ENCODE measurements around the gene PXYLP1.
"Not testable (repeated sequence)": the region's sequence is repeated elsewhere in the genome, so short reads cannot be mapped to it uniquely, and the experiment has no call there.

Gene PXYLP1

DNA sequence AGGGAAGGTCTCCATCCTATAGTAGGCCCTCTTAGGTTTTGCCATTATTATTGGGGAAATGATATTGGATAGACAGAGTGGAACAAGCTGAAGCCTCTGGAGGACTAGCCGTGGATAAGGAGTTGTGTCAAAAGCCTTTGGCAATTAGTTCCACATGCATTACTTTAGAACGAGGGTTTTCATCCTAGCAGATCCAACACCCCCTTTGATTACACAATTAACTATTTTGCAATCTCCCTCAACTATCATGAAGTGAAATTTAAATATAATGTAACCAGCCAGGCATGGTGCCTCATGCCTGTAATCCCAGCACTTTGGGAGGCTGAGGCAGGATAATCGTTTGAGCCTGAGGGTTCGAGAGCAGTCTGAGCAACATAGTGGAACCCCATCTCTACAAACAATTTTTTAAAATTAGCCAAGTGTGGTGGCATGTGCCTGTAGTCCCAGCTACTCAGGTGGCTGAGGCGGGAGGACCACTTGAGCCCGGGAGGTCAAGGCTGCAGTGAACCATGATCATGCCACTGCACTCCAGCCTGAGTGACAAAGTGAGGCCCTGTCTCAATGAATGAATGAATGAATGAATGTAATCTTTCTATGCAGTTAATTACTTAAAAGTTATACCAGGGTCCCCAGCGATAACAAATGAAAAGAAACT lies 56.8 kb downstream of the PXYLP1 start:
- no peak overlapping the region for H3K27ac ChIP-seq
- no peak for DNase-seq (ENCODE audit: low read depth, low spot score)

DNA sequence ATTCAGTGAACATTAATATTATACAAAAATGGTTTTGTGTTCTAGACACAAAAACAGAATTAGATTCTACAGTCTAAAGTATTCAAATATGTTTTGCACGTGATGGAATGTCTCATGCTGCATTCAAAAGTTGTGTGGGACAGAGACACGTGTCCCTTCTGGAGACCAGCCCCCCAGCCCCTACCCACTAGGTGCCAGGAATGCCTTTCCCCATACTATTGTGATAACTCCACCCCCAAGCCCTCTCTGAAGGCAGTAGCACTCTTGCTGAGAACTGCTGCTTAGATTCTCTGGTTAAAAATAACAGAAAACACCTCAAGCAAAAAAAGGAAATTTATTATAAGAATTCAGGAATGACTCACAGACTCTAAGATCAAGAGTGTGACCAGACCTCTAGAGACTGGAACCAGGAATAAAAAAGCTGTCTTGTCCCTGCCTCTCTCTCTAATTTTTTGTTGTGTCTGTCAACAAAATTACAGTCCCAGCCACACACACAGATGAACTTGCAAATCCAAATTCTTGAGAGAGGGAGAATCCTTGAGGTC lies 57.7 kb downstream of the PXYLP1 start:
- DNase-seq (ENCODE audit: low read depth, low spot score), result no peak
- H3K27ac ChIP-seq, result no peak overlapping the region

DNA sequence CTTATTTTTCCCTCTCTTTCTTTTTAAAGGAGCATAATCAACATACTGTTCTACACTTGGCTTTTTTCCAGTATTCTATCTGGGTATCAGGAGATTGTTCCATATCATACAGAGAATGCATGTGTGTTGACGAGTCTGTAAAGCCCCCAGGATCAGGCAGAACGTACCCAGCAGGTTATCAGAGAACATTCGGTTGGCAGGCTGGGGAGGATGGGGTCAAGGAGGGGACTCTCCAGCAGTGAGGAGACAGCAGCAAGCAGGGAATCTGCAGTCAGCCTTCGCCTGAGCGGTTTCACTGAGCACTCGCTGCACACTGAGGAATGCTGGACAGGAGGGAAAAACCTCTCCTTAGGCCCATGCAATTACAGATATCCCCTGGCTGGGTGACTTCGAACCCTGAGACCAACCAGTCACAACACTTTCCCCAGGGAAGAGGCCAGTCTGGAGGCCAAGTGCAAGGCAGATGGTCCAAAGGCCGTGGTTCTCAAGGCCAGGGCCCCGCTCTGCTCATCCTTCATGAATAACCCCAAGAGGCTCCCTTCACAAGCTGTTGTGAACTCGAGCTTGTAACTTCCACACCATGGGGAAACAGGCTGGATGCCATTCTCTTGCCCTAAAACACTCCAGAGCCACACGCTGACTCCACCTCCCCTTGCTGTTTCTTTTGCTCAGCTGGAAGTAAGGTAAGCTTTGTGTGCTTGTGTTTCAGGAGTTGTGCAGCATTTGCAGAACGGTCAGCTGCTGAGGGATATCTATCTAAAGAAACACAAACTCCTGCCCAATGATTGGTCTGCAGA lies 60.1 kb downstream of the PXYLP1 start:
- DNase-seq (ENCODE audit: low read depth, low spot score), result no peak
- no peak overlapping the region for H3K27ac ChIP-seq

DNA sequence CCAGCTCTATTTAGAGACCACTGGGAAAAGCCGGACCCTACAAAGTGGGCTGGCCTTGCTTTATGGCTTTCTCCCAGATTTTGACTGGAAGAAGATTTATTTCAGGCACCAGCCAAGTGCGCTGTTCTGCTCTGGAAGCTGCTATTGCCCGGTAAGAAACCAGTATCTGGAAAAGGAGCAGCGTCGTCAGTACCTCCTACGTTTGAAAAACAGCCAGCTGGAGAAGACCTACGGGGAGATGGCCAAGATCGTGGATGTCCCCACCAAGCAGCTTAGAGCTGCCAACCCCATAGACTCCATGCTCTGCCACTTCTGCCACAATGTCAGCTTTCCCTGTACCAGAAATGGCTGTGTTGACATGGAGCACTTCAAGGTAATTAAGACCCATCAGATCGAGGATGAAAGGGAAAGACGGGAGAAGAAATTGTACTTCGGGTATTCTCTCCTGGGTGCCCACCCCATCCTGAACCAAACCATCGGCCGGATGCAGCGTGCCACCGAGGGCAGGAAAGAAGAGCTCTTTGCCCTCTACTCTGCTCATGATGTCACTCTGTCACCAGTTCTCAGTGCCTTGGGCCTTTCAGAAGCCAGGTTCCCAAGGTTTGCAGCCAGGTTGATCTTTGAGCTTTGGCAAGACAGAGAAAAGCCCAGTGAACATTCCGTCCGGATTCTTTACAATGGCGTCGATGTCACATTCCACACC lies 60.9 kb downstream of the PXYLP1 start:
- H3K27ac ChIP-seq, result no peak overlapping the region

DNA sequence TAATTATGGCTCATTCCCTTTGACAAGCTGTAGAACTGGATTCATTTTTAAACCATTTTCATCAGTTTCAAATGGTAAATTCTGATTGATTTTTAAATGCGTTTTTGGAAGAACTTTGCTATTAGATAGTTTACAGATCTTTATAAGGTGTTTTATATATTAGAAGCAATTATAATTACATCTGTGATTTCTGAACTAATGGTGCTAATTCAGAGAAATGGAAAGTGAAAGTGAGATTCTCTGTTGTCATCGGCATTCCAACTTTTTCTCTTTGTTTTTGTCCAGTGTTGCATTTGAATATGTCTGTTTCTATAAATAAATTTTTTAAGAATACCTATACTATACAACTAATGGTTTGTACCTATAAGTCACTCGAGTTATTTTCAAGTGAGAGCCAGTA lies 62.7 kb downstream of the PXYLP1 start:
- no peak for DNase-seq (ENCODE audit: low read depth, low spot score)
- H3K27ac ChIP-seq, result no peak overlapping the region

More for the DNA sequence above, 60.9 kb downstream of the PXYLP1 start:
- DNase-seq (ENCODE audit: low read depth, low spot score), result no peak

DNA sequence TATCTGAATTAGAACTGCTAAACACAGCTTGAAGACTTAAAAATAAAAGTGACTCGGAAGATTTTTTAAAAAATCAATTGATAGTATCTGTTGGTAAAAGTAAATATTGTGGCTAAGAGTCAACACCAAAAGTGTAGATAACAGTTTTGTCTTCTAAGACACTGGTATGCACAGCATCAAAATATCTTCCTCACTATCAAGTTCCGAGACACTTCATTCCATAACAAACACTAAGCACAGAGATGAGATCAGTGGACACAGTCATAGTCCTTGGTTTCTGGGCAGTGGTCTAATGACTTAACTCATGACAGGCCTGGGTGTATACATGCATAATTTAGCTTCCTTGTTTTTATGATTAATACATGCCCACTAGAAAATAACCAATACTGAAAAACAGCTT lies 63.2 kb downstream of the PXYLP1 start:
- peak; percentile 88 for DNase-seq (ENCODE audit: low read depth, low spot score)
- H3K27ac ChIP-seq, result no peak overlapping the region

DNA sequence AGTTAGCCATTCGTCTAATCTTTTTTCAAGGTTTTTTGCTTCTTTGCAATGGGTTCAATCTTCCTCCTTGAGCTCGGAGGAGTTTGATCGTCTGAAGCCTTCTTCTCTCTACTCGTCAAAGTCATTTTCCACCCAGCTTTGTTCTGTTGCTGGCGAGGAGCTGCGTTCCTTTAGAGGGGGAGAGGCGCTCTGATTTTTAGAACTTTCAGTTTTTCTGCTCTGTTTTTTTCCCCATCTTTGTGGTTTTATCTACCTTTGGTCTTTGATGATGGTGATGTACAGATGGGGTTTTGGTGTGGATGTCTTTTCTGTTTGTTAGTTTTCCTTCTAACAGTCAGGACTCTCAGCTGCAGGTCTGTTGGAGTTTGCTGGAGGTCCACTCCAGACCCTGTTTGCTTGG lies 68.8 kb downstream of the PXYLP1 start:
- not testable (repeated sequence) for DNase-seq (ENCODE audit: low read depth, low spot score); H3K27ac ChIP-seq

DNA sequence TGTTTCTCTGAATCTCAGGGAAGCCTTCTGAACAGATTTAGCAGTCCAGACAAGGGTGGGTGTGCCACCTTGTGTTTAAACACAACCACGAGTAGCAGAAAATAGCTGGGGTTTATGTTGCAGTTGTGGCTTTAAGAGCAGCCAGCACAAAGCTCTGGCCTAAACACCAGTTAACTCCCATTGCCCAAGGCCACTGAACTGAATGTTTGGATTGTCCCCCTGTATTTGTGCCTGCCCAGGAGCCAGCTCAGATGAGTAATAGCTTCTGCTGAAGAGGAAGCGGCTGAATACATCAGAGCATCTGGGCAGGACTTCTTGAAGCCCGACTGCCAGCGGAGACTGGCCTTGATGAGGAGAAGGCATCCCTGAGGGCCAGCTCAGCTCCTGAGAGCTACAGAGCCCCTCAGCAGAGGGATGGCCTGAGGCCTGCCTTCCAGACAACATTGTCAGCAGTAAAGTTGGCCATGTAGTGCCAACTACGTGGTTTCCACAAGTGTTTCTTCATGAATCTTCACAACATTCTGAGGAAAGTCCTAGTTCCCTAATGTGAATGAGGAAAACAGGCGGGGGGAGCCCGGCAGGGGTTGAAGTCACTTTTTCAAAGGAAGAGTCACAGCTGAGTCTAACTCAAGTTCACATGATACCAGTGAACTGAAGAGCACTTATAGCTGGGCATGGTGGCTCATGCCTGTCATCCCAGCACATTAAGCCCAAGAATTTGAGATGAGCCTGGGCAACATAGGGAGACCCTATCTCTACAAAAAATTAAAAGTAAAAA lies 70.9 kb downstream of the PXYLP1 start:
- H3K27ac ChIP-seq, result no peak overlapping the region
- DNase-seq (ENCODE audit: low read depth, low spot score), result no peak

DNA sequence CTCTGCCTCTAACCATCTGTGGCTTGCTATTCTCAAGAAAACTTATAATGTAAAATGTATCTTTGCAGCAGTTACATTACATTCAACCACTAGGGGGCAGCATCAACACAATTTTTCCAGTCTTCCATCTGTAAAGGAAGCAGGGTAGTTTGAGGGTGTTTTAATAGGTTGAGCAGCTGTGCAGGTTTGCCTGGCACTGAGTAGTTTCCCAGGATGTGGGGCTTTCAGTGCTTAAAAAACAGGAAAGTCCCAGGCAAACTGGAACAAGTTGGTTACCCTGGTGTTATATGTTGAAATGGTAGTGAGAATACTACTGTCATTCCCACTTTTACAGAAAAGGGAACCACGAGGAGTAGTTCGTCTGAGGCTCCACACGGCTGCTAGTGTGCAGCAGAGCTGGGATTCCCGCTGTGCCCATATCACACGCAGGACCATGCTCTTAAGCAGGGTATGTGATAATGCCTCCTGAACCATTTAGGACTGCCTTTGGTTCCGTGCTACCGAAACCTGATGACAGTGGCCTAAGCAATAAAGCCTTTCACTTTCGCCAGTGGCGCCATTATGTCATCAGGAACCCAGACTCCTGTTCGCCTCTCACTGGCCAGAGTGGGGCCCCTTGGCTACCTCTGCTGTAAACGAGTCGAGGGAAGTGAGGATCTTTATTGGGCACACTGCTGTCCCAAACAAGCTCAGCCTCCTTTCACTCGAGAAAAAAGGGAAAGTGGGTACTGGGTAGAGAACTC lies 72.0 kb downstream of the PXYLP1 start:
- DNase-seq (ENCODE audit: low read depth, low spot score), result no peak
- H3K27ac ChIP-seq, result no peak overlapping the region

DNA sequence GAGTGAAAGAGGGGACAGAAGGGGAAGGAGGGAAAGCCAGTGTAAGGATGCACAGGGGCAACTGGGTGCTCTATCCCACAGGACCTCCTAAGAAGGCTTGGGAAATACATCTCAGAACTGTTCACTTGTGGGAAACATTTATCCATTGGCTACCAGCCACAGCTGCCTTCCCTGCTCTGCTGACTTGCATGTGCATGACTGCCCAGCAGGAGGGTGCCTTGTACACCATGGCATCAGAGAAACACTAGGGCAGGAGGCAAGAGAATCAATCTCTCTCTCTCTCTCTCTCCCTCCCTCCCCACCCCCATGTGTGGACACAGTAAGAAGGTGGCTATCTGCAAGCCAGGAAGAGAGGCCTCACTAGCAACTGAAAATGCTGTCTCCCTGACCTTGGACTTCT lies 73.8 kb downstream of the PXYLP1 start:
- no peak for DNase-seq (ENCODE audit: low read depth, low spot score)

DNA sequence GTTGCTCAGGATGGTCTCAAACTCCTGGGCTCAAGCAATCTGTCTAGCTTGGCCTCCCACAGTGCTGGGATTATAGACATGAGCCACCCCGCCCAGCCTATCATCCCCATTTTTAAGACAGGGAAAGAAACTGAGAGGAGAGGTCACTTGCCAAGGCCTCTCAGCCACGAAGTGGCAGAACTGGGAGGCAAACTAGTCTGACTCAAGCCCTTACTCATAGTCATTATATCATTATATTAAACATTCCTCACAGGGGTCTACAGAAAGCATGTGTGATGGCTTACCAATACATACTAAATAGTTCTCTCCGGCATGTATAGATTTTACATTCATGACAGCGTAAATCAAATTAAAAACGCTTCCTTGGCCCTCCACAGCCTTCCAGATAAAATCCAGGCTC lies 74.7 kb downstream of the PXYLP1 start:
- no peak for DNase-seq (ENCODE audit: low read depth, low spot score)
- no peak overlapping the region for H3K27ac ChIP-seq

More for the DNA sequence above, 73.8 kb downstream of the PXYLP1 start:
- no peak overlapping the region for H3K27ac ChIP-seq

DNA sequence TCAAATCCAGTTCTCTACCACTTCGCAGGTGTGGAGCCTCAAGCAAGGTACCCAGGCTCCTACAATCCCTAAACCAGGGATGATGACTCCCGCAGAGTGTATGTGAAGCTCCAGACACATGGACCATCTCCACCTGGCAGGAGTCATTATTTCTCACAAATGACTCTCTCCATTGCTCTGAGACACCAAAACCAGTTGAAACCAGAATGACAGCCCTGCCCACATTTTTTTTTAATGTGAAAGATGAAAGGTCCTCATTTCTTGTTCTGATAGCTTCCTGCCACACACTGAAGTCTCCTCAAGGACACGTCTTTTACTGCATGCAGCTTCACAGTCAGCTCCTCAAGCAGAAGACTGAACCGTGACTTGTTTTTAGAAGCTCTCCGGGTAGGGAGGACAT lies 75.3 kb downstream of the PXYLP1 start:
- no peak for DNase-seq (ENCODE audit: low read depth, low spot score)
- no peak overlapping the region for H3K27ac ChIP-seq

DNA sequence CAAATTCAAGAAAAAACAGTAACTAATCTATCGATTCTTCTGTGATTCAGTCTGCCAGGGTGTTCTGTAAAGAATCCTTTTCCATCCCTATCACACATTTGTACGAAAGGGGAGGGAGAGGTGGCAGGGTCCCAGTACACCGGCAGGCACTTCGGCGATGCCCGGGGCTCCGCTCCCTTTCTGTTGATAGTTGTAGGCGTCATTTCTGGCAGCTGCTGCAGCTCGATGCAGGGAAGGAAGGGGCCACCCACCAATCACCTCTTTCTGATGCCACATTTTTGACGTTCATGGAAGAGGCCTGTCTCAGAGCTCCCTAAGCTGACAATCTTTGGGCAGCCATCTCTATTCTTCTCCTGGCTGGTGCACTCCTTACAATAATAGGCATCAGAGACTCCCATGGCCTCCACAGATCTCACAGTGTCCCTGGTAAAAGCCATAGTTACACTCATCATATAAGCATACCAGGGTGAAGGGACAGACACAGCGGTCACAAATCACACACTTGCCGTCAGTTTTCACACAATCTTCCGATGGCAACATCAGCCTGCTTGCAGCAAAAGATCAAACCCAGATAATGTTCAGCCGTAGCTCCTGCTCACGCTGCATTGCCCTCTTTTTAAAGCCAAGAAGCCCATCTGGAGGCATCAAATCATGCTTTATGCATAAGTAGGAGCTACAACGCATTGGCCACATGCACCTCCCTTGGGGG lies 75.9 kb downstream of the PXYLP1 start:
- DNase-seq (ENCODE audit: low read depth, low spot score), result no peak
- no peak overlapping the region for H3K27ac ChIP-seq

DNA sequence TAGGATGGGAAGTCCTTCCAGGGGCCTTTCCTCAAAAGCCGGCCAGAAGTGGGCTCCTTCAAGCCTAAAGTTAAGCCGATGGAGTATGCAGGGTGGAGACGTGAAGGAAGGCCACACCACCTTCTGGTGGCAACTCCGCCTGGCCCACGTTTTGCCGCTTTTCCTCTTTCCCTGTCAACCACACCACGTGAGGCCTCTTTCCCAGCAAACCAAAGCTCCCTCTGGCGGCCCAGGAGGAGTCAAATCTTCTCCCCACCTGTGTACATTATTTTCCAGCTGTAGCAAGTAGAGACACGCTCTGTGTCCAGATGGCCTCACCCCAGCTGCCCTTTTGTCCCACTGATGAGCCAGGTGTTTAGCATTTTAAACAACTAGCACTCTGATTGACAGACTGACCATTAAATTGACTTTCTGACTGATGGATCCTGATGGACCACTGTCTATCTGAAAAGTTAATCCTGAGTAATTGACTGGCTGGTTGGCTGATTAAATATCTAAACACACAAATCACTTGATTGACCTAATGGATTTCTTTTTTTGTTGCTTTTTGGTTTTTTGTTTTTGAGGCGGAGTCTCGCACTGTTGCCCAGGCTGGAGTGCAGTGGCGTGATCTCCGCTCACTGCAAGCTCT lies 77.1 kb downstream of the PXYLP1 start:
- DNase-seq (ENCODE audit: low read depth, low spot score), result no peak
- H3K27ac ChIP-seq, result no peak overlapping the region

DNA sequence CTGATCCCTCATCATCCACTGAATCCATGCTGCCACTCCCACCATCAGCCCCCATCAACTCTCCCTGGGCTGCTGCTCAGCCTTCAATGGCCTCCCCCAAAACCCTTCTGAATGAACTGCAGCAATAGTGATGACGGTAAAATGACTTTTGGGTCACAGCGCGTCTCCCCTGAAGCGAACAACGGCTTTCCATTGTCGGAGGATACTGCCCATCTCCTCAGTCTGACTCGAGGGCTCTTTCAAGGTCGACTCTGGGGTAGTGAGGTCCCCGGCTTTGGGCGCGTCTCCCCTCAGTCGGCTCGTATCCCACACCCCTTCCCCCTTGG lies 79.5 kb downstream of the PXYLP1 start:
- peak overlapping the region; percentile 60 for H3K27ac ChIP-seq
- DNase-seq (ENCODE audit: low read depth, low spot score), result no peak

DNA sequence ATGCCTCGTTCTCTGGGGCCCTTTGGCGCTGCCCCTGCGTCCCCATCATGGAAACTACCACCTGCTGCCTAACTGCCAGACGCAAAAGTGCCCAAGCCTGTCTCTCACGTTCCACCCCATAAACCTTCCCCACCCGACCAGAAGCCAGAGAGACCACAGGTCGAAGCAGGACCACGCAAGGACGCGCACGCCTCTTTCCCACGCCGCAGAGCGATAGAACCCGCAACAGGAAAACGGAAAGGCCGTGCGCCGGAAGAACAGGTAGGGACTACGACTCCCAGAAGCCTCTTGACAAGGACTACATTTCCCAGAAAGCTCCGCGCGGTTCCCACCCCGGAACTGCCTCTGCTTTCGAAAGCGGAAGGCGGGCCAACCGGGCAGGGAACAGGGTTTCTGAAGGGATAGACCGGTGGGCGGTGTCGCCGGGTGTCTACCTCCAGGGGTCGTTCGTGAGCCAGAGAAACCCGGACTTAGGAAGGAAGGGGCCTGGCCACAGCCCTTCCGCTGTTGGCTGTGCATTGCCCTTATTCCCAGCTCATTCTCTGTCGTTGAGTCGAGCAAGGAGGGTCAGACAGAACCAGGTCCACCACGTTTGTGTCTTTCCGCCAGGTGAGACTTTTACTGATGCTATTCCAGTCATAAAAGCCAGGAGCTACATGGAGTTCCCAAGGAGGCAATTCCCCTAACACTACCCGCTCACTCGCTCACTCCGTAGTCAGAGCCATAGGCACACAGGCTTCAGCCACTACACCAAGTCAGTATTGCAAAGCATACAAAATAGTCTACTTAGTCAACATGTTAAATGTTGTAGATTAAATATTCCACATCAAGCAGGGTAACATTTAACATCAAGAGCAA lies 80.1 kb downstream of the PXYLP1 start:
- peak overlapping the region; percentile 60 for H3K27ac ChIP-seq
- DNase-seq (ENCODE audit: low read depth, low spot score), result peak; percentile 86

DNA sequence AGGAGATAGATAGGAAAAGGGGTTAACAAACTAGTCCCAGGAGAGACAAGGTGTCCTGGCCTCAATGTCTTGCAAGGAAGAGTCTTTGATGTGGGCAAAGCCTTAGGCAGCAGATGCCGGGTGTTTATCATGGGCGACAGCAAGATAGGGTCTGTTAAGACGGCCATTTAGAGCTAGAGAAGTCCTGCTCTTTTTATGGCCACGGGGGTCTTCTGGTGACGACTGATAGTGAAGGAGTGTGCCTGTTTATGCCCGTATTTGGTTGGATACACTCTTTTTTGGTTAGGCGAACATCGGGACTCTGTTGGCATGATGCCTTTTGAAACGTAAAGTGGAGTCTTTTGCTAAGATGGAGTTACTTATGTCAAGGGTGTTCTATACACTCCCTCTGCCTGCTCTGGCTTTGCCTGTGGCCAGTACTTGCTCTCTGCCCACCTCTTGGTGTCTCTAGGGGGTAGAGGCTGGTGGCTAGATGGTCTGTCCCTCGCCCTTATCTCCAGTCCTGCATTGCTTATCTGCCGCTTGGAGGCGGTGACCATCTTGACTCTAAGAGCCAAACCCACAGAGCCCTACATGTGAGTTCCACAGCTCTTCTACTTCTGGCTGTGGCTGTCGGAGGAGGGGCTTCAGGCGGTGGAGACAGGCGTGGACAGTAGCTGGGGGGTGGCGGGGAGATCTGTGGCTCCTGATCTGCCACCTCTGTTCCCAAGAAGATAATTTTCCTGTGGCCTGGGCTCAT lies 80.9 kb downstream of the PXYLP1 start:
- peak overlapping the region; percentile 60 for H3K27ac ChIP-seq

More for the DNA sequence above, 80.9 kb downstream of the PXYLP1 start:
- no peak for DNase-seq (ENCODE audit: low read depth, low spot score)

Measured in epithelial cell of prostate (primary cell).